Esophagus muscularis mucosa (tissue), 4 donors: Measurements from ENCODE around the gene CUTC. TPM values are rescaled to one million over a fixed set of nuclear protein-coding genes. Genes with fewer than 3 reads are reported as not detected.

Experiments
- DNase-seq: peaks from one replicate; pipeline ENCODE4 v3.0.0-alpha.2; 2017; ENCODE audit errors: extremely low spot score
- H3K27ac ChIP-seq, 4 donors: fragments of 200-600 bp; sonication (generic); replicated peaks in 1 of 4; 1 replicate in 3 of 4; 2 replicates in 1 of 4; pipeline ENCODE4 v1.5.1; 2016 to 2019; ENCODE audit warnings: mild to moderate bottlenecking in 1 of 4
- H3K27me3 ChIP-seq, 4 donors: fragments of 200-600 bp; sonication (generic); one replicate each; pipeline versions ENCODE4 v1.5.1 to v1.6.0; 2016 to 2019
- H3K36me3 ChIP-seq, 4 donors: fragments of 200-600 bp; sonication (generic); one replicate each; pipeline ENCODE4 v1.5.1; 2016 to 2019
- H3K4me1 ChIP-seq, 4 donors: fragments of 200-600 bp; sonication (generic); one replicate each; pipeline ENCODE4 v1.5.1; 2016 to 2019
- H3K4me3 ChIP-seq, 4 donors: fragments of 200-600 bp; sonication (generic); 1 replicate in 2 of 4; 2 replicates in 2 of 4; pipeline ENCODE4 v1.5.1; 2016 to 2019; ENCODE audit warnings: mild to moderate bottlenecking in 4 of 4, moderate library complexity in 1 of 4
- H3K9me3 ChIP-seq, 4 donors: fragments of 200-600 bp; sonication (generic); 1 replicate in 3 of 4; 2 replicates in 1 of 4; pipeline ENCODE4 v1.5.1; 2016 to 2019
- CTCF ChIP-seq, 3 experiments: fragments of 200-600 bp in 2 of 3; fragments of 450-650 bp in 1 of 3; sonication (generic) in 2 of 3; IDR thresholded peaks; one replicate each; pipeline ENCODE4 v1.5.1; 2017 to 2019; ENCODE audit warnings: antibody characterized with exemption in 3 of 3, mild to moderate bottlenecking in 2 of 3, moderate library complexity in 1 of 3
- EP300 ChIP-seq: sonication (generic); formaldehyde crosslinking; IDR thresholded peaks from one replicate; pipeline ENCODE4 v1.6.1; 2017; ENCODE audit warnings: antibody characterized with exemption
- POLR2A ChIP-seq: fragments of 450-650 bp; IDR thresholded peaks from one replicate; pipeline ENCODE4 v1.6.1; 2017; ENCODE audit warnings: antibody characterized with exemption, moderate library complexity, mild to moderate bottlenecking, low read depth
- POLR2AphosphoS5 ChIP-seq, 2 donors: sonication (generic); formaldehyde crosslinking; IDR thresholded peaks; one replicate each; pipeline ENCODE4 v1.6.1; 2017; ENCODE audit warnings: antibody characterized with exemption in 2 of 2
- WGBS: methylation state at CpG from one replicate; pipeline ENCODE4 v1.1.5; 2018; 5-methylcytosine and 5-hydroxymethylcytosine counted together
- intact Hi-C: fragments of 100-400 bp; cut with DNase I; formaldehyde crosslinking; loops from one replicate; pipeline ENCODE4 v1.15.1; 2023
- total RNA-seq, 4 donors: library from RNA; depleted of rRNA; stranded (reverse); fragments of >200 nt; gene quantifications; one replicate each; pipeline versions ENCODE4 v1.1.0 to v1.2.1, GENCODE V29; 2016

CUTC gene
- total RNA-seq, 4 donors from 2014 or later: 17.6 to 28.7 (median 24.1) TPM

GRCh38 chr10:99782447-99783286 lies 50.6 kb downstream of the CUTC start, which contains the start of gene ABCC2:
TSS of gene ABCC2 (plus strand) at chr10:99782640. CDS start at chr10:99782845, 205 bp downstream.
- Histone ChIP-seq H3K4me1 (peaks cover 0 to 19% (median 6%) of the 10 kb centered on the region in 4 donors), H3K27me3 (no peaks in the 10 kb centered on the region), H3K36me3 (no peaks in the 10 kb centered on the region), H3K9me3 (no peaks in the 10 kb centered on the region), H3K4me3 (no peak within 1 kb of the TSS), H3K27ac (no peak within 1 kb of the TSS)
- DNase-seq: no peak
- TF ChIP-seq POLR2AphosphoS5 (IDR thresholded peaks at IDR 0.05): no peak
- no peak for TF ChIP-seq POLR2A
- TF ChIP-seq EP300: no peak
- TF ChIP-seq CTCF (IDR thresholded peaks at IDR 0.05): no peak
- intact Hi-C loops: no loop called here
- WGBS: 90% methylated on average over 7 of the region's 7 CpGs

GRCh38 chr10:99784016-99784726 lies 52.1 kb downstream of the CUTC start:
- Histone ChIP-seq H3K27ac (peak overlapping the region in 1 of 4 donors; percentile 5), H3K36me3 (no peaks in the 10 kb centered on the region), H3K4me1 (peaks cover 0 to 30% (median 6%) of the 10 kb centered on the region in 4 donors), H3K4me3 (no peak overlapping the region), H3K9me3 (no peaks in the 10 kb centered on the region), H3K27me3 (no peaks in the 10 kb centered on the region)
- 69% methylated on average over 7 of the region's 7 CpGs for WGBS
- no peak for TF ChIP-seq CTCF (IDR thresholded peaks at IDR 0.05)
- no peak for TF ChIP-seq POLR2AphosphoS5 (IDR thresholded peaks at IDR 0.05)
- TF ChIP-seq POLR2A: no peak
- TF ChIP-seq EP300: no peak
- intact Hi-C loops: no loop called here
- DNase-seq: no peak

GRCh38 chr10:99784727-99785441 lies 52.9 kb downstream of the CUTC start:
- 78% methylated on average over 6 of the region's 6 CpGs for WGBS
- TF ChIP-seq EP300 (no peak), CTCF (IDR thresholded peaks at IDR 0.05) (no peak), POLR2A (no peak), POLR2AphosphoS5 (IDR thresholded peaks at IDR 0.05) (no peak)
- Histone ChIP-seq H3K36me3 (no peaks in the 10 kb centered on the region), H3K27ac (peak overlapping the region in 1 of 4 donors; percentile 5), H3K9me3 (no peaks in the 10 kb centered on the region), H3K4me1 (peaks cover 0 to 26% (median 6%) of the 10 kb centered on the region in 4 donors), H3K27me3 (no peaks in the 10 kb centered on the region), H3K4me3 (no peak overlapping the region)
- no peak for DNase-seq
- intact Hi-C loops: no loop called here

GRCh38 chr10:99785646-99786045 lies 53.6 kb downstream of the CUTC start:
- TF ChIP-seq CTCF (IDR thresholded peaks at IDR 0.05): no peak
- TF ChIP-seq POLR2AphosphoS5 (IDR thresholded peaks at IDR 0.05): no peak
- TF ChIP-seq POLR2A: no peak
- TF ChIP-seq EP300: no peak
- Histone ChIP-seq H3K4me3 (no peak overlapping the region), H3K27ac (no peak overlapping the region), H3K4me1 (peaks cover 0 to 23% (median 6%) of the 10 kb centered on the region in 4 donors), H3K9me3 (no peaks in the 10 kb centered on the region), H3K36me3 (no peaks in the 10 kb centered on the region), H3K27me3 (no peaks in the 10 kb centered on the region)
- intact Hi-C loops: no loop called here
- no peak for DNase-seq
- 99% methylated on average over 6 of the region's 6 CpGs for WGBS
